NCI-H345 treated with DMSO at 0.1 percent for 48 hours (cell line): Measurements from ENCODE around the gene NXF1.
"Not testable (repeated sequence)": the region's sequence is repeated elsewhere in the genome, so short reads cannot be mapped to it uniquely, and the experiment has no call there.

Experiments used
- DNase-seq: peaks from one replicate; lab custom pipeline; 2025; ENCODE audit not compliant: unreplicated experiment; lab: John Stamatoyannopoulos, UW

The NXF1 gene

GRCh38 chr11:62788991-62789390, 16.2 kb downstream of the NXF1 start:
- DNase-seq, result no peak

- DNase-seq, result peak; percentile 92
Measured at GRCh38 chr11:62787005-62787759, 18.1 kb downstream of the NXF1 start, which contains the start of gene TMEM179B. Gene TMEM179B (plus strand): TSS chr11:62787402. CDS start chr11:62787432, 30 bp downstream.

GRCh38 chr11:62786318-62787004, 18.8 kb downstream of the NXF1 start:
- peak; percentile 54 for DNase-seq

- no peak for DNase-seq
Measured at GRCh38 chr11:62782753-62783152, 22.5 kb downstream of the NXF1 start.

GRCh38 chr11:62778441-62778840, 26.8 kb downstream of the NXF1 start:
- DNase-seq, result no peak

DNA sequence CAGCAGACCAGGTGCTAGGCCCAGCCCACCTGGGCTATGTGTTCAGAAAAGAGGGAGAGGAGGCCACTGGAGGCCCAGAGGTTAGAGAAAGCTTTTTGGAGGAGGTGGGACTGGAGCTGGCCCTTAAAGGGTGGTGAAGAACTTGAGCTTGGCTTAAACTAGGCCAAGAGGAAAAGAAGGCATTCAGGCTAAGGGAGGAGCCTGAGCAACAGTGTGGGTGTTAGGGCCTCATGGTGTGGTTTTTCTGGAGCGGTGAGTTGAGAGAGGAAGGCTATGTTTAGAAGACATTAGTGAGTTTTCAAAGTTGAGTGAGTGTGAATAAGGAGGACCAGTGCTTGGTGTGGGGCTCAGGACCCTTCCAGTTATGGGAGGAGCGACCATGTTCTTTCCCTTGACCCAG, 27.9 kb downstream of the NXF1 start:
- no peak for DNase-seq

- DNase-seq, result no peak
Measured at GRCh38 chr11:62775646-62776045, 29.6 kb downstream of the NXF1 start.

- no peak for DNase-seq
Measured at GRCh38 chr11:62774407-62774806, 30.8 kb downstream of the NXF1 start.

DNA sequence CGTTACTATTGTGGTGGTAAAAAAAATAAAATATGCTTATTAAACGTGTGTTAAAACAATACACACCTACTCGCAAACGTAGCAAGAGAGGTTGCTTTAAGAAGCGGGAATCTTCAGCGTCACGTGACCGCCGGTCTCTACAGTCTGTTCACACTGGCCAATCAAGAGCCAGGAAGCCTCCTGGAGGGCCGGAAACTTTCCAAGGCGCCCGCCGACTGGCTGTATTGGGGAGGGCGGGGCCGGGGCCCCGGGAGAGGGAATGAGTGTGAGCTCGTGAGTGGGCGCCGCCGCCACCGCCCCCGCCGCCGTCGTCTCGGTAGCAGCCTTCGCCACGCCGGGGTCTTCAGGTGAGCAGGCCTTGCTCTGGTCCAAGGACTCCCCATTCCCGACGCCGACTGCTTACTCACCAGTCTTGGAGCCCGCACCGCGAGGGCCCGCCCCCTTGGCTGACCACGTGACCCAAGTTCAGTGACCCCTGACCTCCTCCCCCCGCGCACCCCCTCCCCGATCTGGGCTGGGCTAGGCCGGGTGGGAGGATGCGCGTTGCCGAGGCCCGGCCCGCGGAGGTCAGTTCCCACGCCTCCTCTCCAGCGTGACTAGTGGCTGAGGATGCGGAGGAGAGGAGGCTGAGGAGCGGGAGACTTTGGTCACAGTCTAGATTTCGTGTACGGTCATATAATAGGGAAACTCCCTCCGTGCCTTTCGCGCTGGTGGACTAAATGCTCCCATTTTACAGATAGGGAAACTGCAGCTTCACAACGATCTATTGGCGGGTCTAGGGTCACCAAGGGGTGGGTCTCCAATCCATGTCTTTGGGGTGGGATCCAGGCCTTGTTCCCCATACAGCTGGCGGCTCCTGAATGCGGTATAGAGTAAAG, 33.9 kb downstream of the NXF1 start, which contains the start of gene TAF6L:
TSS of gene TAF6L (plus strand) at position 253 of the 878 bp plus-strand sequence. CDS start 4,388 bp downstream, outside the sequence.
- peak; percentile 94 for DNase-seq

DNA sequence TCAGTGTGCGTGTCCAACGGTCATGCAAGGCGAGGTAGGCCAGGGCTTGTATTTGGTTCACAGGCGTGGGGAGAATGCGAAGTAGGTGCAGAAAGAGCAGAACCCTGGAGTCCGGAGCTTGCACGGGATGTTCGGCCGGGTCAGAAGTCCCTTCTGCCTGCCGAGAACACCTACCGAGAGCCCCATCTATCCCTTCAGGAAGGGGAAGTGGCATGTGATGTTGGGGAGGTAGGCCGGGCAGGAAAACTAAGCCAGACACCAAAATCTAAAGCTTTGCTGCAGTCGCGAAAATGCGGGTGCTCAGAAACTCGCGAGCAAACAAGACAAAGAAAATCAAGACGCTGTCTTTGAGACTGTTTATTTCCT, 34.5 kb downstream of the NXF1 start:
- DNase-seq, result no peak

DNA sequence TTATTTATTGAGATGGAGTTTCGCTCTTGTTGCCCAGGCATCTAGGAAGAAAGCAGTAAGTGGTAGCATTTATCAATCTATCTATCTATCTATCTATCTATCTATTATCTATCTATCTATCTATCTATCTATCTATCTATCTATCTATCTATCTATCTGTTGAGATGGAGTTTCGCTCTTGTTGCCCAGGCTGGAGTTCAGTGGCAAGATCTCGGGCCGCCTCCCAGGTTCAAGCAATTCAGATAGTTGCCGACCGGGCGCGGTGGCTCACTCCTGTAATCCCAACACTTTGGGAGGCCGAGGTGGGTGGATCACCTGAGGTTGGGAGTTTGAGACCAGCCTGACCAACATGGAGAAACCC, 44.4 kb downstream of the NXF1 start:
- not testable (repeated sequence) for DNase-seq

- no peak for DNase-seq
Measured at GRCh38 chr11:62757846-62758788, 47.1 kb downstream of the NXF1 start.

DNA sequence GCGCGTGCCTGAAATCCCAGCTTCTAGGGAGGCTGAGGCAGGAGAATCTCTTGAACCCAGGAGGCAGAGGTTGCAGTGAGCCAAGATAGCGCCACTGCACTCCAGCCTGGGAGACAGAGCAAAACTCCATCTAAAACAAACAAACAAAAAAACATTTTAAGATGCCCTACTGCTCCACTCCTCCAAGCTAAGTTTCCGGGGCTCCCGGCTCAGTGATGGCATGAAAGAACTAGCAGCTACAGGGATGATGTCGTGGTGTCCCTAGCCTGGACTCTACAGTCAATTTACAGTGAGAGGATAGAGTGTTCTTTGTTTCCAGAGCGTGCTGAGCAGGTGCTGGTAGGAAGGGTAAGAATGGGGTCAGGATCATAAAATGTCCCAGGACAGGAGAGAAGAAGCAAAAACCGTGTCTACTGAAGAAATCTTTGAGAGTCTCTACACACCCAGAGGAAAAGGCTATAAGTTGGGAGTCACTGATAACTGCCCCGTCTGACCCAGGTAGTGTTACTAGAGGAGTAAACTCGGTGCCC, 50.1 kb downstream of the NXF1 start:
- DNase-seq, result no peak

DNA sequence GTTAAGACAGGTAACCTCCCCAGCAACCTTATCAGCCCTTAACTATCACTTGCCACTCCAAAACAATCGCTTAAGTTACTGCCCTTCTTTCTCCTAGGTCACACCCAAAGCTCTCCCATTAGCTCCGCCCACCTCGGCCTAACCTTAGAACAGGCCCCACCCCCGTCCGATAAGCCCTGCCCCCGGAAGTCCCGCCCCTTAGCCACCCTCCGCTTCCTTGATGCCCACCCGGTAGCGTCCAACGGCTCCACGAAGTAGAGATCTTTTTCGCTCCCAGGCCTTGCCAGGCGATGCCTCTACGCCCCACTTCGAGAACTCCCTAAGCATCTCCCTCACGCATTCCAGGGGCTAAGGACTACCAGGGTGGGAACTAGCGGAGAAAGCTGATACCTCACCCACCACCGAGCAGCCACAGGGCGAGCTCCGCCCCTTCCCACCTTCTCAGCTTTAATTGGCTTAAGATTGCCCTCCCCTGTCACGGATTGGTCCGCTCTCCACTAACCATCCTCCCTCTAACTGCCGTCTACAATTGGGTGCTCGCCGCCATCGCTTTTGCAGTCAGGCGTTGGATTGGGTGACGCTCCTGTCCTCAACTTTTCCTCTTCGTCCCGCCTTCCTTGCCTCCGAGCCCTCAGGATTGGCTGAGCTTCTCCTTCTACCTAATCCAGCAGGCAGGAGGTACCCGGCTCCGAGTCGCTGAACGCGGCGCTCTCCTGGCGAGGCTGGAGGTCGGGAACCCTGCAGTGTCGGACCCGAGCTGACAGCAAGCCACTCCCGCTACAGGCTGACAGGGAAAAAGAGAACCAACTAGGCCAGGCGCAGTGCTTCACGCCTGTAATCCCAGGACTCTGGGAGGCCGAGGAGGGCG, 51.3 kb downstream of the NXF1 start, which contains the start of gene ZBTB3:
TSS of gene ZBTB3 (minus strand) at position 425 of the 868 bp plus-strand sequence. CDS start 496 bp downstream, outside the sequence.
- peak; percentile 99 for DNase-seq

- DNase-seq, result no peak
Measured at GRCh38 chr11:62752994-62753735, 52.1 kb downstream of the NXF1 start.

DNA sequence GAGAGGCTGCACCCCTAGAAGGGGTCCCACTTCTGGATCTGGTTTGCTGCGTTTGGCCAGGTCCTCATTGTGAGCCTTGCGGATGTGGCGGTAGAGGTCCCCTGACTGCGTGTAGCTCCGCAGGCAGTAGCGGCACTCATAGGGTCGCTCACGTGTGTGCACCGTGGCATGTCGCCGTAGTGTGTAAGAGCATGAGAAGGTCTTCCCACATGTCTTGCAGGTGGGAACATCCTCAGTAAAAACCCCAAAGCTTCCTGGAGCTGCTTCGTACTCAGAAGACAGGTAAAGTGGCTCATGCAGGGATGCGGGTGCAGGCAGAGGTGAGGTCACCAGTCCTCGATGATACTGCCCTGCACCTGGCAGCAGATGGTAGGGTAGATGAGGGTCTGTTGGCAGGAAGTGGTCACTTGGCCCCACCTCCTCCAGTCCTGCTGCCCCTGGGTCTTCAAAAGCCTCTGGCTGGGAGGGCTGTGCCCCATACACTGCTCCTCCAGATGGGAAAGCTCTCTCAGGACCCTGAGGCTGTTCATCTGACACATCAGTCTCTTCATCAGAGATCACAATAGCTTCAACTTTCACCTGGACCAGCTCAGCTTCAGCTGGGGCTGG, 53.0 kb downstream of the NXF1 start:
- DNase-seq, result no peak

DNA sequence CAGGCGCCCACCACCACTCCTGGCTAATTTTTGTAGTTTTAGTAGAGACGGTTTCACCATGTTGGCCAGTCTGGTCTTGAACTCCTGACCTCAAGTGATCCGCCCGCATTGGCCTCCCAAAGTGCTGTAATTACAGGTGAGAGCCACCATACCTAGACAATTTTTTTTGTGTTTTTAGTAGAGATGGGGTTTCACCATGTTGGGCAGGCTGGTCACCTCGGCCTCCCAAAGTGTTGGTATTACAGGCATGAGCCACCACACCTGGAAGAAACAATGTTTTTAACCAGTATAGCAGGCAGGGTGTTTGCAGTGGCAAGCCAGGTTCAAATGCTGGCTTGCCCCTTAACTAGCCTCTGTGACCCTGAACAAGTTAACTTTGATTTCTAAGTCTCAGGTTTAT, 55.3 kb downstream of the NXF1 start:
- not testable (repeated sequence) for DNase-seq
